HCT116 (cell line): ENCODE measurements around the gene PSME2.

ENCODE experiments used
- ELF1 ChIP-seq: IDR thresholded peaks from 2 replicates; pipeline ENCODE4 v1.6.1; 2012; ENCODE audit warnings: low read depth, borderline replicate concordance
- EZH2 ChIP-seq: fragments of 200-600 bp; sonication (generic); IDR thresholded peaks from 2 replicates; pipeline ENCODE4 v1.6.1; 2017; ENCODE audit warnings: antibody characterized with exemption, mixed run types
- EZH2phosphoT487 ChIP-seq: fragments of 200-600 bp; IDR thresholded peaks from 2 replicates; pipeline ENCODE4 v1.6.1; 2018; ENCODE audit warnings: antibody characterized with exemption, borderline replicate concordance
- JUND ChIP-seq: IDR thresholded peaks from 2 replicates; pipeline ENCODE4 v1.6.1; 2012
- POLR2A ChIP-seq: IDR thresholded peaks from 2 replicates; pipeline ENCODE4 v1.7.0; 2011; ENCODE audit warnings: borderline replicate concordance; ENCODE audit not compliant: insufficient read depth, insufficient read length; ENCODE audit errors: extremely low read depth
- POLR2AphosphoS5 ChIP-seq: IDR thresholded peaks from 2 replicates; pipeline ENCODE4 v1.6.1; 2011; ENCODE audit warnings: mild to moderate bottlenecking, low read depth, low read length, moderate library complexity
- SIN3A ChIP-seq: IDR thresholded peaks from 2 replicates; pipeline ENCODE4 v1.6.1; 2012; ENCODE audit warnings: low read depth
- SP1 ChIP-seq: IDR thresholded peaks from 2 replicates; pipeline ENCODE4 v1.6.1; 2012; ENCODE audit warnings: low read depth
- YY1 ChIP-seq: IDR thresholded peaks from 2 replicates; pipeline ENCODE4 v1.6.1; 2011; ENCODE audit warnings: low read length, low read depth, moderate library complexity, mild to moderate bottlenecking; ENCODE audit not compliant: insufficient replicate concordance; ENCODE audit errors: extremely low read depth
- ZNF274 ChIP-seq: fragments of 200-500 bp; sonication (Bioruptor generic); IDR thresholded peaks from 2 replicates; pipeline ENCODE4 v1.6.1; 2014; ENCODE audit warnings: mild to moderate bottlenecking, low read depth, low read length, inconsistent platforms
- TF ChIP-seq, protein P1 (sequence below), 3 experiments: fragments of 200-600 bp in 1 of 3; sonication (generic) in 1 of 3; IDR thresholded peaks in 2 of 3; conservative IDR thresholded peaks in 1 of 3; 2 replicates each; pipeline ENCODE4 v1.5.1; 2012 to 2017; ENCODE audit warnings: low read depth in 2 of 3, low read length in 2 of 3, antibody characterized with exemption in 1 of 3, borderline replicate concordance in 1 of 3, control low read depth in 1 of 3, mild to moderate bottlenecking in 1 of 3, mixed read lengths in 1 of 3, mixed run types in 1 of 3, moderate library complexity in 1 of 3; ENCODE audit not compliant: insufficient read depth in 1 of 3
- TF ChIP-seq, protein P2 (sequence below): IDR thresholded peaks from 2 replicates; pipeline ENCODE4 v1.6.1; 2012
- TF ChIP-seq, protein P3 (sequence below): IDR thresholded peaks from 2 replicates; pipeline ENCODE4 v1.6.1; 2012
- TF ChIP-seq, protein P4 (sequence below): IDR thresholded peaks from 2 replicates; pipeline ENCODE4 v1.6.1; 2012; ENCODE audit warnings: low read depth

DNA sequence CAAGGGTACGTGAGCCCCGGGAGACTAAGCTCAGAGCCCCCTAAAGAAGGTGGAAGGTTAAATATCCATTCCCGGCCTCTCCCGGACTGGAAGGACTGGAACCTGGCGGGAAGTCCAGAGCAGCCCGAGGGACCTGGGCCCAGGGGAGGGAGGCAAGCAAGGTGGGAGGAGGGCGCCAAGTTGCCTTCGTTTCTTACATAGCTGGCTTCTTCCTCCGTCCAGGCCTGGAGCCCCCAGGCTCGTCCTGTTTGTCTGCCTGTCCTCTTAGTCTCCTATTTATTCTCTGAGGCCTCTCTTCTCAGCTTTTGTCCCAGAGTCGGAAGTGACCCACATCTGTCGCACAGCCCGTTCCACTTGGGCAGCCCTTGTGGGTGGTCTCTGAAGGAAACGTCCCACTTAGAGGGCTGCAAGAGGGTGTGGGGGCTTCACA, 51.6 kb downstream of the PSME2 start:
- TF ChIP-seq, protein P1, sequence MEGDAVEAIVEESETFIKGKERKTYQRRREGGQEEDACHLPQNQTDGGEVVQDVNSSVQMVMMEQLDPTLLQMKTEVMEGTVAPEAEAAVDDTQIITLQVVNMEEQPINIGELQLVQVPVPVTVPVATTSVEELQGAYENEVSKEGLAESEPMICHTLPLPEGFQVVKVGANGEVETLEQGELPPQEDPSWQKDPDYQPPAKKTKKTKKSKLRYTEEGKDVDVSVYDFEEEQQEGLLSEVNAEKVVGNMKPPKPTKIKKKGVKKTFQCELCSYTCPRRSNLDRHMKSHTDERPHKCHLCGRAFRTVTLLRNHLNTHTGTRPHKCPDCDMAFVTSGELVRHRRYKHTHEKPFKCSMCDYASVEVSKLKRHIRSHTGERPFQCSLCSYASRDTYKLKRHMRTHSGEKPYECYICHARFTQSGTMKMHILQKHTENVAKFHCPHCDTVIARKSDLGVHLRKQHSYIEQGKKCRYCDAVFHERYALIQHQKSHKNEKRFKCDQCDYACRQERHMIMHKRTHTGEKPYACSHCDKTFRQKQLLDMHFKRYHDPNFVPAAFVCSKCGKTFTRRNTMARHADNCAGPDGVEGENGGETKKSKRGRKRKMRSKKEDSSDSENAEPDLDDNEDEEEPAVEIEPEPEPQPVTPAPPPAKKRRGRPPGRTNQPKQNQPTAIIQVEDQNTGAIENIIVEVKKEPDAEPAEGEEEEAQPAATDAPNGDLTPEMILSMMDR (IDR thresholded peaks at IDR 0.05 in 2 of 3, conservative IDR thresholded peaks at IDR 0.05 in 1 of 3; ENCODE audit: borderline replicate concordance in 1 of 3, insufficient read depth in 1 of 3, low read depth in 2 of 3, low read length in 2 of 3) = no peak
- TF ChIP-seq SIN3A = no peak
- no peak for TF ChIP-seq JUND
- no peak for TF ChIP-seq POLR2A
- TF ChIP-seq EZH2phosphoT487 = no peak
- TF ChIP-seq SP1 = no peak
- TF ChIP-seq ZNF274 = no peak
- TF ChIP-seq EZH2 = no peak
- TF ChIP-seq YY1 = no peak
- TF ChIP-seq, protein P2, sequence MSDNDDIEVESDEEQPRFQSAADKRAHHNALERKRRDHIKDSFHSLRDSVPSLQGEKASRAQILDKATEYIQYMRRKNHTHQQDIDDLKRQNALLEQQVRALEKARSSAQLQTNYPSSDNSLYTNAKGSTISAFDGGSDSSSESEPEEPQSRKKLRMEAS = no peak
- TF ChIP-seq POLR2AphosphoS5 = no peak
- TF ChIP-seq, protein P3, sequence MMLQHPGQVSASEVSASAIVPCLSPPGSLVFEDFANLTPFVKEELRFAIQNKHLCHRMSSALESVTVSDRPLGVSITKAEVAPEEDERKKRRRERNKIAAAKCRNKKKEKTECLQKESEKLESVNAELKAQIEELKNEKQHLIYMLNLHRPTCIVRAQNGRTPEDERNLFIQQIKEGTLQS = no peak
- TF ChIP-seq ELF1 = no peak
- TF ChIP-seq, protein P4, sequence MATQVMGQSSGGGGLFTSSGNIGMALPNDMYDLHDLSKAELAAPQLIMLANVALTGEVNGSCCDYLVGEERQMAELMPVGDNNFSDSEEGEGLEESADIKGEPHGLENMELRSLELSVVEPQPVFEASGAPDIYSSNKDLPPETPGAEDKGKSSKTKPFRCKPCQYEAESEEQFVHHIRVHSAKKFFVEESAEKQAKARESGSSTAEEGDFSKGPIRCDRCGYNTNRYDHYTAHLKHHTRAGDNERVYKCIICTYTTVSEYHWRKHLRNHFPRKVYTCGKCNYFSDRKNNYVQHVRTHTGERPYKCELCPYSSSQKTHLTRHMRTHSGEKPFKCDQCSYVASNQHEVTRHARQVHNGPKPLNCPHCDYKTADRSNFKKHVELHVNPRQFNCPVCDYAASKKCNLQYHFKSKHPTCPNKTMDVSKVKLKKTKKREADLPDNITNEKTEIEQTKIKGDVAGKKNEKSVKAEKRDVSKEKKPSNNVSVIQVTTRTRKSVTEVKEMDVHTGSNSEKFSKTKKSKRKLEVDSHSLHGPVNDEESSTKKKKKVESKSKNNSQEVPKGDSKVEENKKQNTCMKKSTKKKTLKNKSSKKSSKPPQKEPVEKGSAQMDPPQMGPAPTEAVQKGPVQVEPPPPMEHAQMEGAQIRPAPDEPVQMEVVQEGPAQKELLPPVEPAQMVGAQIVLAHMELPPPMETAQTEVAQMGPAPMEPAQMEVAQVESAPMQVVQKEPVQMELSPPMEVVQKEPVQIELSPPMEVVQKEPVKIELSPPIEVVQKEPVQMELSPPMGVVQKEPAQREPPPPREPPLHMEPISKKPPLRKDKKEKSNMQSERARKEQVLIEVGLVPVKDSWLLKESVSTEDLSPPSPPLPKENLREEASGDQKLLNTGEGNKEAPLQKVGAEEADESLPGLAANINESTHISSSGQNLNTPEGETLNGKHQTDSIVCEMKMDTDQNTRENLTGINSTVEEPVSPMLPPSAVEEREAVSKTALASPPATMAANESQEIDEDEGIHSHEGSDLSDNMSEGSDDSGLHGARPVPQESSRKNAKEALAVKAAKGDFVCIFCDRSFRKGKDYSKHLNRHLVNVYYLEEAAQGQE = no peak
